Panc1 (cell line): ENCODE measurements around the gene PRKAG2. TPM values are rescaled to one million over a fixed set of nuclear protein-coding genes. Genes with fewer than 3 reads are reported as not detected.
A peak's percentile ranks its signal among the peaks of the same experiment; 100 is the strongest.

Experiments used
- ATAC-seq: fragments of 200-7000 bp; cut with Tn5 transposase; 2 replicates; pipeline ENCODE4 v1.9.1; 2020; ENCODE audit warnings: mild to moderate bottlenecking, moderate library complexity
- BruUV-seq: library from RNA; stranded (reverse); fragments of 400-500 nt; replicated peaks from 2 replicates; lab custom pipeline; 2021; lab: Mats Ljungman, UMichigan
- CTCF ChIA-PET: fragments of 300-600 bp; sonication (Branson Sonifier 250); formaldehyde crosslinking; loops from one replicate; lab custom pipeline; 2022; ENCODE audit warnings: antibody characterized with exemption; lab: Charles Lee
- POLR2A ChIA-PET: fragments of 300-600 bp; sonication (Branson Sonifier 250); formaldehyde crosslinking; loops from one replicate; lab custom pipeline; 2022; ENCODE audit warnings: antibody characterized with exemption; lab: Charles Lee
- DNase-seq: peaks from one replicate; pipeline ENCODE4 v3.0.0-alpha.2; 2010; ENCODE audit warnings: low read depth, low spot score
- H3K27ac ChIP-seq: 2 replicates; pipeline ENCODE4 v1.5.1; 2011; ENCODE audit warnings: mild to moderate bottlenecking, low read length, inconsistent platforms
- H3K27me3 ChIP-seq: fragments of 200-500 bp; sonication (Bioruptor generic); 2 replicates; pipeline ENCODE4 v1.6.0; 2014; ENCODE audit warnings: low read length, inconsistent platforms; ENCODE audit not compliant: control insufficient read depth, insufficient read depth
- H3K36me3 ChIP-seq: fragments of 200-500 bp; sonication (Bioruptor generic); 2 replicates; pipeline ENCODE4 v1.5.1; 2014; ENCODE audit warnings: inconsistent platforms, mild to moderate bottlenecking, low read length, moderate library complexity; ENCODE audit not compliant: control insufficient read depth, insufficient read depth
- H3K4me1 ChIP-seq: 2 replicates; pipeline ENCODE4 v1.5.1; 2011; ENCODE audit warnings: inconsistent platforms, mild to moderate bottlenecking, low read length, moderate library complexity; ENCODE audit not compliant: control insufficient read depth, insufficient read depth
- H3K4me3 ChIP-seq, 2 experiments: 2 replicates each; pipeline ENCODE4 v1.5.1; 2011 to 2012; ENCODE audit warnings: low read depth in 2 of 2, low read length in 2 of 2, mild to moderate bottlenecking in 2 of 2, inconsistent platforms in 1 of 2, moderate library complexity in 1 of 2
- H3K9me3 ChIP-seq: fragments of 200-500 bp; sonication (Bioruptor generic); 2 replicates; pipeline ENCODE4 v1.5.1; 2014; ENCODE audit warnings: low read depth, mild to moderate bottlenecking, inconsistent platforms, low read length, moderate library complexity; ENCODE audit not compliant: control insufficient read depth, insufficient read depth
- POLR2AphosphoS5 ChIP-seq: IDR thresholded peaks from 2 replicates; pipeline ENCODE4 v1.6.1; 2012; ENCODE audit warnings: mild to moderate bottlenecking, low read depth, low read length, moderate library complexity
- REST ChIP-seq, 2 experiments: IDR thresholded peaks; 2 replicates each; pipeline ENCODE4 v1.6.1; 2011 to 2012; ENCODE audit warnings: low read depth in 2 of 2, control low read depth in 1 of 2, low read length in 1 of 2, mild to moderate bottlenecking in 1 of 2, moderate library complexity in 1 of 2; ENCODE audit not compliant: insufficient read depth in 1 of 2
- SIN3A ChIP-seq: IDR thresholded peaks from 2 replicates; pipeline ENCODE4 v1.6.1; 2012; ENCODE audit warnings: low read depth, mild to moderate bottlenecking, low read length, moderate library complexity, borderline replicate concordance; ENCODE audit not compliant: insufficient read depth
- TCF7L2 ChIP-seq: IDR thresholded peaks from 2 replicates; pipeline ENCODE4 v1.6.1; 2011; ENCODE audit warnings: mild to moderate bottlenecking, low read depth, low read length, inconsistent platforms
- in situ Hi-C: cut with HindIII; loops from 2 replicates; pipeline ENCODE4 v1.10.0; 2016; ENCODE audit warnings: low sequenced_read_pairs, low pct_unique_long_range_greater_than_20kb
- intact Hi-C: fragments of 100-400 bp; cut with micrococcal nuclease; formaldehyde crosslinking; loops from one replicate; pipeline ENCODE4 v1.10.0; 2022; ENCODE audit not compliant: unreplicated experiment
- total RNA-seq: library from RNA; stranded (reverse); gene quantifications from one replicate; pipeline ENCODE4 v1.2.1, GENCODE V29; 2021; ENCODE audit not compliant: unreplicated experiment
- TF ChIP-seq, protein P1 (sequence below): fragments of 450-650 bp; IDR thresholded peaks from 2 replicates; pipeline ENCODE4 v1.5.1; 2017; ENCODE audit warnings: mild to moderate bottlenecking

PRKAG2 gene
- total RNA-seq, 1 experiment from 2014 or later = 71.6 TPM

- H3K36me3 ChIP-seq = no peaks in the 10 kb centered on the region
- in situ Hi-C loops = no loop called here
- H3K9me3 ChIP-seq = no peaks in the 10 kb centered on the region
- DNase-seq = no peak
- no peaks in the 10 kb centered on the region for H3K27me3 ChIP-seq
- TF ChIP-seq, protein P1, sequence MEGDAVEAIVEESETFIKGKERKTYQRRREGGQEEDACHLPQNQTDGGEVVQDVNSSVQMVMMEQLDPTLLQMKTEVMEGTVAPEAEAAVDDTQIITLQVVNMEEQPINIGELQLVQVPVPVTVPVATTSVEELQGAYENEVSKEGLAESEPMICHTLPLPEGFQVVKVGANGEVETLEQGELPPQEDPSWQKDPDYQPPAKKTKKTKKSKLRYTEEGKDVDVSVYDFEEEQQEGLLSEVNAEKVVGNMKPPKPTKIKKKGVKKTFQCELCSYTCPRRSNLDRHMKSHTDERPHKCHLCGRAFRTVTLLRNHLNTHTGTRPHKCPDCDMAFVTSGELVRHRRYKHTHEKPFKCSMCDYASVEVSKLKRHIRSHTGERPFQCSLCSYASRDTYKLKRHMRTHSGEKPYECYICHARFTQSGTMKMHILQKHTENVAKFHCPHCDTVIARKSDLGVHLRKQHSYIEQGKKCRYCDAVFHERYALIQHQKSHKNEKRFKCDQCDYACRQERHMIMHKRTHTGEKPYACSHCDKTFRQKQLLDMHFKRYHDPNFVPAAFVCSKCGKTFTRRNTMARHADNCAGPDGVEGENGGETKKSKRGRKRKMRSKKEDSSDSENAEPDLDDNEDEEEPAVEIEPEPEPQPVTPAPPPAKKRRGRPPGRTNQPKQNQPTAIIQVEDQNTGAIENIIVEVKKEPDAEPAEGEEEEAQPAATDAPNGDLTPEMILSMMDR = peak; percentile 96
- TF ChIP-seq TCF7L2 (no peak), SIN3A (no peak), REST (IDR thresholded peaks at IDR 0.05; ENCODE audit: insufficient read depth in 1 of 2, low read depth in 2 of 2, low read length in 1 of 2) (0 out of 4 replicates have a peak, but pooled peaks of 1 of the 2 experiments have one; percentile 23), POLR2AphosphoS5 (no peak)
- no peak overlapping the region for H3K4me3 ChIP-seq
- ChIA-PET CTCF (no interaction called here), POLR2A (interaction anchor here (0.7 kb wide), 1 partner anchor 23 kb away, joined by 3 read pairs; no protein-coding TSS in a partner anchor)
- H3K27ac ChIP-seq = peak overlapping the region; percentile 85; the same call in 1 of the 2 replicates
- peak; percentile 81 for ATAC-seq
- intact Hi-C loops = loop anchor here (1.0 to 10.0 kb wide), 4 partner anchors 132 to 391 kb away; no protein-coding TSS in a partner anchor
- peaks cover 50% of the 10 kb centered on the region for H3K4me1 ChIP-seq
- BruUV-seq = no TSS peak
These were observed 117.3 kb downstream of the PRKAG2 start for GRCh38 chr7:151759591-151760042.

DNA sequence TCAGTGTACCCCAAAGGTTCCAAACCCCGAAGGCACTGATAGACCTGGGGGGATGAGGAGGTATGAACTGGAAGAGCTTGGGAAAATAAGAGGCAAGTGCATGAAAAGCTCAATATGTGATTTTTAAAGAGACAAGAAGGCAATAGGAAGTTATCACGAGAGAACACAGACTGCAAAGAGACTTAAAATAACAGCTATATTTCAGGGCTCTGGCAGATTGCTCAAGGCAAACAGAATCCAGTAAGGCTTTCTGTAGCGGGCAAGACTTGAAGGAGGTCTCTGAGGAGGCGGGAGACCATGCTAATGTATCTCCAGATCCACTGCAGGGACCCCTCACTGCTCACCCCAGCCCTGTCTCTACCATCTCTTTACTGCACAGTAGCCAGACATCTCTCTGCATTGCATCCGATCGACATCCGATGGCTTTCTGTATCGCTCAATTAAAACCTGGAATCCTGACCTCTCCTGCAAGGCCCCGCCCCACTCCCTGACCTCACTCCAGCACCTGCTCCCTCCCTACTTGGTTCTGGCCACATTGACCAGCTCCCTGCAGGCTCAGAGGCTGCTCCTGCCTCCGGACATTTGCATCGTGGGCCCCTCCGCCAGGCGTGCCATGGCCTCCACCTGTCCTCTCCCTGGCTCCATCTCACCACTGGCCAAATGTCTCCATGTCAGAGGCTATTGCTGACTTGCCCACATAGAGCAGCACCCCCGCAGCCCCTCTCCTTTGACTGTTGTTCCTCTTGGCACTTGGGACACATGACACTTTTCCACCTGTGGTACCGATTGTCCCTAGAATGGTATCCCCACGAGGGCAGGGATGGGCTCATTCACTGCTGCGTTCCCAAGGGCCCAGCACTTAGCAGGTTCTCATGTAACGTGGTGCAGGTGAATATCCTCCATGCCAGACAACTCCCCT is 118.0 kb downstream of the PRKAG2 start:
- intact Hi-C loops (loop anchor here (5.0 to 10.0 kb wide), 3 partner anchors 132 to 304 kb away; no protein-coding TSS in a partner anchor), in situ Hi-C loops (no loop called here)
- DNase-seq (no peak), ATAC-seq (peak; percentile 1; the same call in 1 of the 2 replicates)
- H3K4me3 ChIP-seq = no peak overlapping the region
- no peaks in the 10 kb centered on the region for H3K27me3 ChIP-seq
- ChIA-PET CTCF (interaction anchor here (1.3 kb wide), 1 partner anchor 24 kb away, joined by 4 read pairs; no protein-coding TSS in a partner anchor), POLR2A (interaction anchor here (0.8 kb wide), 1 partner anchor 126 kb away, joined by 3 read pairs; no protein-coding TSS in a partner anchor)
- no peaks in the 10 kb centered on the region for H3K9me3 ChIP-seq
- H3K4me1 ChIP-seq = peaks cover 52% of the 10 kb centered on the region
- H3K36me3 ChIP-seq = no peaks in the 10 kb centered on the region
- TF ChIP-seq REST (IDR thresholded peaks at IDR 0.05; ENCODE audit: insufficient read depth in 1 of 2, low read depth in 2 of 2, low read length in 1 of 2) (no peak), TCF7L2 (no peak), SIN3A (no peak), POLR2AphosphoS5 (no peak)
- TF ChIP-seq, protein P1 = no peak
- H3K27ac ChIP-seq = peak overlapping the region; percentile 85
- BruUV-seq = no TSS peak
